Body of pancreas (tissue), 4 donors: ENCODE data around the gene PPP2R3B.

Source experiments
- CTCF ChIP-seq, 7 experiments: fragments of 450-650 bp in 4 of 7; fragments of 200-600 bp in 3 of 7; sonication (generic) in 3 of 7; IDR thresholded peaks; one replicate each; pipeline ENCODE4 v1.5.1; 2016 to 2019; ENCODE audit warnings: antibody characterized with exemption in 7 of 7
- POLR2A ChIP-seq, 3 donors: fragments of 450-650 bp; IDR thresholded peaks; one replicate each; pipeline ENCODE4 v1.6.1; 2016; ENCODE audit warnings: antibody characterized with exemption in 3 of 3, mild to moderate bottlenecking in 2 of 3

DNA sequence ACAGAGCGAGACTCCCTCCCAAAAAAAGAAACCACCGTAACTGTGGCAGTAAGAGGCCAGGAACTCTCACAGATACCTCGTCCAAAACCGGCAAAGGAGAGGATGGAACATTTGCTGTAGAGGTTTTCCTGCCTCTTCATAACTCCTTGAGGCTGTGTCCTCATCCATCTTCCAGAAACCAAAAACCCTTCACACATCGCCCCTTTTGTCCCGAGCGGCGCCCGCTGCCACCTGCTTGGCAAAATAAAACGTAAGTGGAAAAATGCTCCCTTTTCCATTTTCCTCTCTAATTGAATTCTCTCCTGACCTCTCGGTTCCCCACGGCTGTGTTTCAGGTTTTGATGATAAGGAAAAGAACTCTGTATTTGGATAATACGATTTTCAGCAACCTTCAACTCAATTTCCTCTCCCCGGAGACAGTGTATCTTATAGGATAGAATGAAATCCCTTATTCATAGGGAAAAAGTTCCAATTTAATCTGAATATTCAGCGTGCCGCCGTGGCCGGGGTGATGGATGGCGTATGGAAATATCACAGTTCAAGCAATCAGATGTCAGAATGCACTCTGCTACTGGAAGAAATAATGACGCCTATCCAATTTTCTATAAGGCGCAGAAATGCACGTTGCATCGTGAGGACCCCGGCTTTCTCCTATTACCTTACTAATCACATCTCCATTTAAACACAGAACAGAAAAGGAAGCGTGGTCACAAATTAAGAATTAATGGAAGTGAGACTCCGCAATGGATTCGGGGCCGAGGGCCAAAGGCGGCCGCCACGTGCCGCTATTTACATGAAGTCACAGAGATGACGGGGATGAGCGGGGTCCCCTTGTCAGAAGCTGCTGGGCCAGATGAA lies 5.2 kb upstream of the PPP2R3B start:
- no peak for TF ChIP-seq CTCF (IDR thresholded peaks at IDR 0.05)
- TF ChIP-seq POLR2A (IDR thresholded peaks at IDR 0.05): no peak
